Measurements from ENCODE around the gene CENPP.

GRCh38 chr9:92635760-92636159, 310.0 kb downstream of the CENPP start:
- TF ChIP-seq CTCF (IDR thresholded peaks at IDR 0.05) (no peak), POLR2A (IDR thresholded peaks at IDR 0.05) (no peak)

Data from body of pancreas (tissue), 4 donors.